ENCODE data around the gene ADORA1. TPM values are rescaled to one million over a fixed set of nuclear protein-coding genes. Genes with fewer than 3 reads are reported as not detected.

Gene ADORA1
- total and polyA plus RNA-seq, 2 of the 13 experiments (the other 11 are each of a cell fraction or from before 2014, with no cell fraction given): 0.11 TPM; not detected in 1

DNA sequence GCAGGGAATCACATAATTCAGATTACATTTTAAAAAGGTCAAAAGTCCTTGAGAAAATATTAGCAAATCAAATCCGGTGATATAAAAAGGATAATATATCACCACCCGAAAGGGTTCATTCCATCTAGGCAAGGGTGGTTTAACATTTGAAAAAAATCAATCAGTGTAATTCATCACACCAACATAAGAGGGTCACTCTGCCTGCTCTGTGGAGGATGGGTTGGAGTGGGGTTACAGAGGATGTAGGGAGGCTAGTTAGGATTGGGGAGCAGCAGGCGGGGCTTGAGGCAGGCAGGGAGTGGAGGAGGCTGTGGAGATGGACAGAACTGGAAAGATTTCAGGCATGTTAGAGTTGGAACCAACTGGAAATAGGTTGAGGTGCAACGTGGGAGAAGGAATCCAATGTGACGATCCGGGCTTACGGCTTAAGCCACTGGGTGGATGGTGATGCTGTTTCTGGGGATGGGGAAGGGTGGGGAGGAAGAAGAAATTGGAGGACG, 12.5 kb downstream of the ADORA1 start:
- in situ Hi-C loops (cut with HindIII; ENCODE audit: extremely low pct_ligation_motif_present, low pct_unique_long_range_greater_than_20kb): no loop called here
- ChIA-PET CTCF (ENCODE audit: low intra/inter-chr PET ratio, low total read pairs) (no interaction called here), POLR2A (no interaction called here)
- Histone ChIP-seq H3K4me1 (ENCODE audit: insufficient read depth, low read length) (0 out of 2 replicates have a peak, but pooled peaks cover 6% of the 10 kb centered on the region), H4K20me1 (ENCODE audit: insufficient read depth, low read length) (no peaks in the 10 kb centered on the region), H3K9me3 (ENCODE audit: low read length) (no peaks in the 10 kb centered on the region), H3K9ac (ENCODE audit: insufficient read depth, low read depth, low read length) (no peak overlapping the region), H3K36me3 (replicated peaks in 1 of 2; ENCODE audit: control insufficient read depth in 1 of 2, insufficient read depth in 2 of 2, low read length in 2 of 2) (no peaks in the 10 kb centered on the region), H3K4me2 (ENCODE audit: low read depth, low read length) (no peak overlapping the region), H3K27ac (ENCODE audit: extremely low read length, insufficient read depth, low read length) (no peak overlapping the region), H2AFZ (ENCODE audit: low read length) (no peak overlapping the region), H3K79me2 (ENCODE audit: insufficient read depth, low read length) (no peaks in the 10 kb centered on the region), H3K4me3 (replicated peaks in 1 of 3; ENCODE audit: insufficient read depth in 1 of 3, low read depth in 2 of 3, low read length in 3 of 3) (no peak overlapping the region), H3K27me3 (ENCODE audit: control insufficient read depth in 1 of 2, insufficient read depth in 2 of 2, low read length in 2 of 2) (peaks cover 1 to 3% of the 10 kb centered on the region in 2 experiments; a peak in 4 of 5 replicates)
- ATAC-seq (no peak), FAIRE-seq (no peak), DNase-seq (ENCODE audit: low spot score) (no peak)
- 56% methylated on average over 8 of the region's 8 CpGs for WGBS (ENCODE audit: low lambda C conversion rate)
- TF ChIP-seq REXO4 (CRISPR knock-in tag; IDR thresholded peaks at IDR 0.05; ENCODE audit: borderline replicate concordance): no peak
- TF ChIP-seq ZNF292 (CRISPR knock-in tag; IDR thresholded peaks at IDR 0.05; ENCODE audit: borderline replicate concordance, low read depth): no peak
- BruUV-seq (replicated peaks): no TSS peak
- intact Hi-C loops (cut with micrococcal nuclease; ENCODE audit: unreplicated experiment): no loop called here

DNA sequence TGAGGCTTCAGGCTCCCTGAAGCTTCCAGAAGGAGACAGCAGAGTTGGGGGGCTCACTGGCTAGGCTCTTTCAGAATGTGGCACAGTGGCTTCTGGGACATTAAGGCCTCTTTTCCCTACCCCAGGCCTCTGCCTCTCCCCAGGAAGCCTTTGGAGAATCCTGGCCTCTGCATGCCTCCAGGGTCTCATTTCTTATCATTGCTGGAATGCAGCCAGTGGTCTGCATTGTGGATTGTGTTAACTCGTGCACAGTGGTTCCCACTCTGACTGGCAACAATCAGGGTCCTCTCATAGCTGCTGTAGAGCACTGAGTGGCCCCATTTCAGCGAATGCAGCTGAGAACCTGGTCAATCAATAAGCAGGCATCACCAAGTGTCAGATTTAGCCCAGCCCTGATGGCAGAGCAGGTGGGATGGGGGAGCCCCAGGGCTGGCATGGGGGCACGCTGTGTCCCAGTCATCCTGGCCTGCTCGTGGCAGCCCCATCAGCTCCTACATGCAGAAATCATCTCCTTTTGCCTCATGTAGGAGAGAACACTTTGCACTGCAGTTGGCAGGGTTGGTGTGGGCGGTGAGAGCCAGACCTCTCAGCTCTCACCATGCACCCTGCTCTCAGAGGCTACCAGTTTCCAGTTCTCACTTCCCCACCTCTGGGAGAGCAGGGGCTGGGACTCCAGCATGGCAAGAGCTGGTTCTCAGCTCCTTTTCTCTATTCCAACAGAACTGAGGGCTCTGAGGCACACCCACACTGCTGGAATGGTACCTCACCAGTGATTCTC, 13.4 kb downstream of the ADORA1 start:
- Histone ChIP-seq H2AFZ (ENCODE audit: low read length) (no peak overlapping the region), H3K4me1 (ENCODE audit: insufficient read depth, low read length) (0 out of 2 replicates have a peak, but pooled peaks cover 6% of the 10 kb centered on the region), H3K9me3 (ENCODE audit: low read length) (no peaks in the 10 kb centered on the region), H3K4me3 (replicated peaks in 1 of 3; ENCODE audit: insufficient read depth in 1 of 3, low read depth in 2 of 3, low read length in 3 of 3) (no peak overlapping the region), H3K79me2 (ENCODE audit: insufficient read depth, low read length) (no peaks in the 10 kb centered on the region), H3K27ac (ENCODE audit: extremely low read length, insufficient read depth, low read length) (no peak overlapping the region), H3K4me2 (ENCODE audit: low read depth, low read length) (no peak overlapping the region), H3K36me3 (replicated peaks in 1 of 2; ENCODE audit: control insufficient read depth in 1 of 2, insufficient read depth in 2 of 2, low read length in 2 of 2) (no peaks in the 10 kb centered on the region), H4K20me1 (ENCODE audit: insufficient read depth, low read length) (no peaks in the 10 kb centered on the region), H3K27me3 (ENCODE audit: control insufficient read depth in 1 of 2, insufficient read depth in 2 of 2, low read length in 2 of 2) (peaks cover 1 to 12% of the 10 kb centered on the region in 2 experiments; a peak in 4 of 5 replicates), H3K9ac (ENCODE audit: insufficient read depth, low read depth, low read length) (no peak overlapping the region)
- ChIA-PET POLR2A (no interaction called here), CTCF (ENCODE audit: low intra/inter-chr PET ratio, low total read pairs) (no interaction called here)
- in situ Hi-C loops (cut with HindIII; ENCODE audit: extremely low pct_ligation_motif_present, low pct_unique_long_range_greater_than_20kb): no loop called here
- no TSS peak for BruUV-seq (replicated peaks)
- no peak for FAIRE-seq
- DNase-seq (ENCODE audit: low spot score): no peak
- WGBS (ENCODE audit: low lambda C conversion rate): 10% methylated on average over 2 of the region's 5 CpGs
- intact Hi-C loops (cut with micrococcal nuclease; ENCODE audit: unreplicated experiment): no loop called here
- no peak for ATAC-seq
- TF ChIP-seq, protein P1, sequence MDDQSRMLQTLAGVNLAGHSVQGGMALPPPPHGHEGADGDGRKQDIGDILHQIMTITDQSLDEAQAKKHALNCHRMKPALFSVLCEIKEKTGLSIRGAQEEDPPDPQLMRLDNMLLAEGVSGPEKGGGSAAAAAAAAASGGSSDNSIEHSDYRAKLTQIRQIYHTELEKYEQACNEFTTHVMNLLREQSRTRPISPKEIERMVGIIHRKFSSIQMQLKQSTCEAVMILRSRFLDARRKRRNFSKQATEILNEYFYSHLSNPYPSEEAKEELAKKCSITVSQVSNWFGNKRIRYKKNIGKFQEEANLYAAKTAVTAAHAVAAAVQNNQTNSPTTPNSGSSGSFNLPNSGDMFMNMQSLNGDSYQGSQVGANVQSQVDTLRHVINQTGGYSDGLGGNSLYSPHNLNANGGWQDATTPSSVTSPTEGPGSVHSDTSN (CRISPR knock-in tag; IDR thresholded peaks at IDR 0.05; ENCODE audit: borderline replicate concordance): no peak
- no peak for TF ChIP-seq ZNF260 (CRISPR knock-in tag; IDR thresholded peaks at IDR 0.05; ENCODE audit: borderline replicate concordance, low read depth)
- TF ChIP-seq, protein P2, sequence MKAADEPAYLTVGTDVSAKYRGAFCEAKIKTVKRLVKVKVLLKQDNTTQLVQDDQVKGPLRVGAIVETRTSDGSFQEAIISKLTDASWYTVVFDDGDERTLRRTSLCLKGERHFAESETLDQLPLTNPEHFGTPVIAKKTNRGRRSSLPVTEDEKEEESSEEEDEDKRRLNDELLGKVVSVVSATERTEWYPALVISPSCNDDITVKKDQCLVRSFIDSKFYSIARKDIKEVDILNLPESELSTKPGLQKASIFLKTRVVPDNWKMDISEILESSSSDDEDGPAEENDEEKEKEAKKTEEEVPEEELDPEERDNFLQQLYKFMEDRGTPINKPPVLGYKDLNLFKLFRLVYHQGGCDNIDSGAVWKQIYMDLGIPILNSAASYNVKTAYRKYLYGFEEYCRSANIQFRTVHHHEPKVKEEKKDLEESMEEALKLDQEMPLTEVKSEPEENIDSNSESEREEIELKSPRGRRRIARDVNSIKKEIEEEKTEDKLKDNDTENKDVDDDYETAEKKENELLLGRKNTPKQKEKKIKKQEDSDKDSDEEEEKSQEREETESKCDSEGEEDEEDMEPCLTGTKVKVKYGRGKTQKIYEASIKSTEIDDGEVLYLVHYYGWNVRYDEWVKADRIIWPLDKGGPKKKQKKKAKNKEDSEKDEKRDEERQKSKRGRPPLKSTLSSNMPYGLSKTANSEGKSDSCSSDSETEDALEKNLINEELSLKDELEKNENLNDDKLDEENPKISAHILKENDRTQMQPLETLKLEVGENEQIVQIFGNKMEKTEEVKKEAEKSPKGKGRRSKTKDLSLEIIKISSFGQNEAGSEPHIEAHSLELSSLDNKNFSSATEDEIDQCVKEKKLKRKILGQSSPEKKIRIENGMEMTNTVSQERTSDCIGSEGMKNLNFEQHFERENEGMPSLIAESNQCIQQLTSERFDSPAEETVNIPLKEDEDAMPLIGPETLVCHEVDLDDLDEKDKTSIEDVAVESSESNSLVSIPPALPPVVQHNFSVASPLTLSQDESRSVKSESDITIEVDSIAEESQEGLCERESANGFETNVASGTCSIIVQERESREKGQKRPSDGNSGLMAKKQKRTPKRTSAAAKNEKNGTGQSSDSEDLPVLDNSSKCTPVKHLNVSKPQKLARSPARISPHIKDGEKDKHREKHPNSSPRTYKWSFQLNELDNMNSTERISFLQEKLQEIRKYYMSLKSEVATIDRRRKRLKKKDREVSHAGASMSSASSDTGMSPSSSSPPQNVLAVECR (CRISPR knock-in tag; IDR thresholded peaks at IDR 0.05; ENCODE audit: borderline replicate concordance): no peak
- no peak for TF ChIP-seq ZNF383 (CRISPR knock-in tag; IDR thresholded peaks at IDR 0.05; ENCODE audit: borderline replicate concordance)
- no peak for TF ChIP-seq RFX1 (IDR thresholded peaks at IDR 0.05)
- TF ChIP-seq CCAR2 (optimal IDR thresholded peaks at IDR 0.05; ENCODE audit: low read depth, low read length): no peak
- no peak for TF ChIP-seq MXI1 (IDR thresholded peaks at IDR 0.05; ENCODE audit: borderline replicate concordance, low read depth, low read length)
- no peak for TF ChIP-seq ZNF431 (CRISPR knock-in tag; IDR thresholded peaks at IDR 0.05; ENCODE audit: borderline replicate concordance, low read depth)
- TF ChIP-seq ZNF563 (CRISPR knock-in tag; IDR thresholded peaks at IDR 0.05): no peak
- no peak for TF ChIP-seq MEIS1 (CRISPR knock-in tag; IDR thresholded peaks at IDR 0.05; ENCODE audit: borderline replicate concordance)

Data from HepG2 (cell line).